BLaER1 (cell line): ENCODE measurements around the gene KMT5C.

Experiments
- H3K27ac ChIP-seq: shearing (Covaris generic); formaldehyde crosslinking; 2 replicates; pipeline ENCODE4 v1.8.1; 2022
- H3K27me3 ChIP-seq: shearing (Covaris generic); formaldehyde crosslinking; 2 replicates; pipeline ENCODE4 v1.8.1; 2022
- H3K36me3 ChIP-seq: shearing (Covaris generic); formaldehyde crosslinking; 2 replicates; pipeline ENCODE4 v1.8.1; 2022
- H3K4me1 ChIP-seq: shearing (Covaris generic); formaldehyde crosslinking; 2 replicates; pipeline ENCODE4 v1.8.1; 2022
- H3K4me2 ChIP-seq: shearing (Covaris generic); formaldehyde crosslinking; 2 replicates; pipeline ENCODE4 v1.8.1; 2022
- H3K4me3 ChIP-seq: shearing (Covaris generic); formaldehyde crosslinking; 2 replicates; pipeline ENCODE4 v1.8.1; 2022
- H3K9ac ChIP-seq: shearing (Covaris generic); formaldehyde crosslinking; 2 replicates; pipeline ENCODE4 v1.8.1; 2022
- H3K9me3 ChIP-seq: shearing (Covaris generic); formaldehyde crosslinking; 2 replicates; pipeline ENCODE4 v1.8.1; 2022
- H4K20me1 ChIP-seq: shearing (Covaris generic); formaldehyde crosslinking; 2 replicates; pipeline ENCODE4 v1.8.1; 2022
- Cebpa-rat ChIP-seq: shearing (Covaris generic); IDR thresholded peaks from 2 replicates; pipeline ENCODE4 v1.8.1; 2022

KMT5C gene

DNA sequence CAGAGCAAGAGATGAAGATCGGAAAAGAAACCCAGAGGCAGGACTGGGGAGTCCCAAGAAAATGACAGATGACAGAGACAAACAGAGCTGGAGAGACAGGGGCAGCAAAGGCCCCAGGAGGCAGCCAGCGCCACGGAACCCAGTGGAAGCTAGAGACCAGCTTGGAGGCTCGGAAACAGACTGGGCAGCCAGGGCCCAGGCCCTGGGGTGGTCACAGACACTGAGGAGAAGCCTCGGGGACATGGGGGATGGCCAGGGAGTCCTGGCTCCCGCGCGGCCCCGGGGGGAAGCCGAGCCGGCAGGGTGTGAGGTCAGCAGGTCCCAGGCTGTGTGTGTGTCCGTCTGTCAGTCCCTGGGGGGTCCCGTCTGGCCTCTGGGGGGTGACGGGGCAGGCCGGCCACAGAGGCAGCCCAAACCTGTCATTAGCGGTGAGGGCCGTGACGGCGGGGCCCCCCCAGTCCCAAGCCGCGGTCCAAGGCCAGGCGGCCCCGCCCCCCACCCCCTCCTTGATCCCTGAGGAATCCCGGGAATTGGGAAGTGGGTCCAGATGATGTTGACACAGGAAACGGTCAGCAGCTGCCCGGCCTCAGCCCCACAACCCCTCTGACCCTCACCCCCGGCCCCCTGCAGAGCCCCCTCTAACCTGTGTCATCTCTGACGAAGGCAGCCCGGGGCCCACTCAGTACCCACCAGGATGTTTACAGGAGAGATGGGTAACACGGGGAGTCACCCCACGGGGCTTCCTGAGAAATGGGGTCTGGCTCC, 34.5 kb downstream of the KMT5C start:
- Histone ChIP-seq H3K9ac (no peak overlapping the region), H3K4me3 (no peak overlapping the region), H3K36me3 (no peaks in the 10 kb centered on the region), H3K4me2 (no peak overlapping the region), H3K27me3 (peaks cover 72% of the 10 kb centered on the region), H3K4me1 (peaks cover 16% of the 10 kb centered on the region), H3K9me3 (no peaks in the 10 kb centered on the region), H3K27ac (no peak overlapping the region), H4K20me1 (peaks cover 24% of the 10 kb centered on the region)
- TF ChIP-seq Cebpa-rat: no peak

DNA sequence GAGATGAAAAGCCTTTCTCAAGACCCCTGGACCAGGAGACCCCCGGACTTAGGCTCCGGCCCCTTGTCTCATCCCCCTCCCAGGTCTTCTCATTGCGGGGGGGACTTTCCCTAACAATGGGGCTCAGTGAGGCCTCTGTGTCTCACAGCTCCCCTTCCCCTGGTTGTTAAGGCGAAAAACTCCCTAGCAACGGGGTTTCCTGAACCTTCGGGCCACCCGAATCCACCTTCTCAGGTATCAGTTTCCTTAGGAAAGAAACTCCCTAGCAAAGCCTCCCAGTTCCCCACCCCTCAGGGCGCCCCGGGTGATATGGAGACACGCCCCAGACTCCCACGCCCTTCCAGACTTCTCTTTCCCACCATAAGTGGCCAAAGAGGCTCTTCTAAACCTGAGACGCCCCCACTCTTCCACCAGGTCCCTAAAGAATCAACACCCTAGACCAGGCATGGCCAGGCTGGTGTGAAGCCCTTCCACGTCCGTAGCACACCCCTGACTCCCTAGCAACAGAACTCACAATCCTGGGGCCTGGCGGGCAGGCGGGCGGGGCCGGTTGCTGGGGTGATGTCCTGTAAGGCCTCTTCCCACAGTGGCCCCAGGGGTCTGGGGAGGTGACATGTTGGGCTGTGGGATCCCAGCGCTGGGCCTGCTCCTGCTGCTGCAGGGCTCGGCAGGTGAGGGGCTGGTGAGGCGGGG, 36.7 kb downstream of the KMT5C start, which contains the start of gene TMEM190:
TMEM190 (plus strand) TSS at position 586 of the 693 bp plus-strand sequence; CDS start at position 614, 28 bp downstream.
- Histone ChIP-seq H3K36me3 (no peaks in the 10 kb centered on the region), H3K4me2 (no peak within 1 kb of the TSS), H3K9ac (no peak within 1 kb of the TSS), H3K27me3 (peaks cover 50% of the 10 kb centered on the region), H3K9me3 (no peaks in the 10 kb centered on the region), H3K4me1 (peaks cover 9% of the 10 kb centered on the region), H4K20me1 (peaks cover 9% of the 10 kb centered on the region; the same call in 1 of the 2 replicates), H3K4me3 (no peak within 1 kb of the TSS), H3K27ac (no peak within 1 kb of the TSS)
- TF ChIP-seq Cebpa-rat: no peak

- Histone ChIP-seq H3K27me3 (peaks cover 39% of the 10 kb centered on the region), H3K4me2 (no peak overlapping the region), H3K4me1 (peaks cover 16% of the 10 kb centered on the region), H3K27ac (no peak overlapping the region), H3K9ac (no peak overlapping the region), H3K4me3 (no peak overlapping the region), H4K20me1 (peaks cover 4% of the 10 kb centered on the region; the same call in 1 of the 2 replicates), H3K36me3 (no peaks in the 10 kb centered on the region), H3K9me3 (no peaks in the 10 kb centered on the region)
- TF ChIP-seq Cebpa-rat: no peak
These were observed 37.9 kb downstream of the KMT5C start for GRCh38 chr19:55377356-55378131.

- no peak for TF ChIP-seq Cebpa-rat
- Histone ChIP-seq H3K9ac (no peak overlapping the region), H3K9me3 (no peaks in the 10 kb centered on the region), H3K27ac (no peak overlapping the region), H4K20me1 (no peaks in the 10 kb centered on the region), H3K4me2 (no peak overlapping the region), H3K4me3 (no peak overlapping the region), H3K4me1 (peaks cover 22% of the 10 kb centered on the region), H3K36me3 (no peaks in the 10 kb centered on the region), H3K27me3 (peaks cover 25% of the 10 kb centered on the region)
These were observed 39.5 kb downstream of the KMT5C start for GRCh38 chr19:55379174-55379573.

- H3K4me2 ChIP-seq: peak overlapping the region; percentile 99
- no peak overlapping the region for H3K27ac ChIP-seq
- H3K9me3 ChIP-seq: no peaks in the 10 kb centered on the region
- H3K4me1 ChIP-seq: peaks cover 33% of the 10 kb centered on the region
- H3K27me3 ChIP-seq: peaks cover 7% of the 10 kb centered on the region
- no peak overlapping the region for H3K9ac ChIP-seq
- H3K36me3 ChIP-seq: peaks cover 7% of the 10 kb centered on the region
- H4K20me1 ChIP-seq: peaks cover 12% of the 10 kb centered on the region
- no peak overlapping the region for H3K4me3 ChIP-seq
- no peak for TF ChIP-seq Cebpa-rat
These were observed 42.3 kb downstream of the KMT5C start for GRCh38 chr19:55382013-55382412.

DNA sequence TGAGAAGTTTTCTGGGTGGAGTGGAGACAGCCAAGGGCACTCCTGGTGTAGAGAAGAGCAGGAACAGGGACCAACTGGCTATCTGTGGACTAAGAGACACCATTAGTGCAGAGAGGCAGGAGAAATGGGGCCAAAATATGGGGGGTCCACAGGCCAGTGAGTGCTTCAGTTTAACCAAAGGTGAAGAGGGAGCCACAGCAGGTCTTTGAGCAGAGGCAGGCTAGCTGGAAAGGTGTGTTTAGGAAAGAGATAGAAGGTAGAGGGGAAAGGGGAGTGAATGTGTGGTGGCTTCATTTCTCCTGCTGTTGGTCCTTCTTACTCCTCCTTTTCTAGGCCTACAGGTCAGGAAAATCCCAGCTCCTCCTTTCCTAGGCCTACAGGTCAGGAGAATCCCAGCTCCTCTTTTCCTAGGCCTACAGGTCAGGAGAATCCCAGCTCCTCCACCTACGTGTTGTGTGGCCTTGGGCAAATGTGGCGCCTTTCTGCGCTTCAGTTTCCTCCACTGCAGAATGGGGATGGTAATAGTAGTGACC, 42.9 kb downstream of the KMT5C start:
- Histone ChIP-seq H3K4me2 (peak overlapping the region; percentile 99), H3K36me3 (peaks cover 13% of the 10 kb centered on the region), H3K4me1 (peaks cover 39% of the 10 kb centered on the region), H3K9me3 (no peaks in the 10 kb centered on the region), H3K9ac (peak overlapping the region; percentile 99), H4K20me1 (peaks cover 18% of the 10 kb centered on the region), H3K27me3 (peaks cover 4% of the 10 kb centered on the region), H3K27ac (peak overlapping the region; percentile 96), H3K4me3 (peak overlapping the region; percentile 92)
- no peak for TF ChIP-seq Cebpa-rat

DNA sequence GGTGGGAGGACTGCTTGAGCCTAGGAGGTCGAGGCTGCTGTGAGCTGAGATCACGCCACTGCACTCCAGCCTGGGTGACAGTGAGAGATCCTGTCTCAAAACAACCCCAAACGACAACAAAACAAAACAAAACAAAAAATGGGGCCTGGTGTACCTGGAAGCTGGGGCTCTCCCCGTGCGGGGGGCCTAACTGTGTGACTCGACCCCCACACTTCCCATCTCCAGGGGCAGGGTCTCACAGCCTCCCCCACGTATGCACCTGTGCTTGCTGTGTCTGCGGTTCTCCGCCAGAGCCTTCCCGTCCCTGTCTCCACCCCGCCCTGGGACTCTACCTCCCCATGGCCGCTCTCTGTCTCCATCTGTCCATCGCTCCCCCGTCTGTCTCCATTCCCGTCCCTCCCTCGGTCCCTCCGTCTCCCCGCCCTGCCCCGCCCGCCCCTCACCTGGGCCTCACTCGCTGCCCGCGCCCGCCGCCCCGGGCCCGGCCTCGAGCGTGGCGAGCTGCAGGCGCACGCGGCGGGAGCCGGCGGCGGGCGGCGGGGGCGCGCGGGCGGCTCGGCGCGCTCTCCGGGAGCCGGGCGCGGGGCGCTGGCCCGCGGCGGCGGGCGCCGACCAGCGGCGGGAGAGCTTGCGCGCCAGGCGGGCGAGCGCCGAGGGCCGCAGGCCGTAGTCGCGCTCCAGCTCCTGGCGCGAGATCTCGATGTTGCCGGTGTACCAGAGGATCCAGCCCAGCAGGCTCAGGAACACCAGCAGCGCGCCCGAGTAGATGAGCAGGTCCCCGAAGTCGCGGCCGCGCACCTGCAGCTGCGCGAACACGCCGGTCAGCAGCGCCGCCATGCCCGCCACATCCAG, 43.8 kb downstream of the KMT5C start:
- Histone ChIP-seq H3K4me2 (peak overlapping the region; percentile 99), H3K9ac (peak overlapping the region; percentile 99), H3K27ac (peak overlapping the region; percentile 96), H3K4me1 (peaks cover 48% of the 10 kb centered on the region), H3K9me3 (no peaks in the 10 kb centered on the region), H3K4me3 (peak overlapping the region; percentile 92), H4K20me1 (peaks cover 27% of the 10 kb centered on the region), H3K36me3 (peaks cover 22% of the 10 kb centered on the region), H3K27me3 (no peaks in the 10 kb centered on the region)
- TF ChIP-seq Cebpa-rat: no peak

DNA sequence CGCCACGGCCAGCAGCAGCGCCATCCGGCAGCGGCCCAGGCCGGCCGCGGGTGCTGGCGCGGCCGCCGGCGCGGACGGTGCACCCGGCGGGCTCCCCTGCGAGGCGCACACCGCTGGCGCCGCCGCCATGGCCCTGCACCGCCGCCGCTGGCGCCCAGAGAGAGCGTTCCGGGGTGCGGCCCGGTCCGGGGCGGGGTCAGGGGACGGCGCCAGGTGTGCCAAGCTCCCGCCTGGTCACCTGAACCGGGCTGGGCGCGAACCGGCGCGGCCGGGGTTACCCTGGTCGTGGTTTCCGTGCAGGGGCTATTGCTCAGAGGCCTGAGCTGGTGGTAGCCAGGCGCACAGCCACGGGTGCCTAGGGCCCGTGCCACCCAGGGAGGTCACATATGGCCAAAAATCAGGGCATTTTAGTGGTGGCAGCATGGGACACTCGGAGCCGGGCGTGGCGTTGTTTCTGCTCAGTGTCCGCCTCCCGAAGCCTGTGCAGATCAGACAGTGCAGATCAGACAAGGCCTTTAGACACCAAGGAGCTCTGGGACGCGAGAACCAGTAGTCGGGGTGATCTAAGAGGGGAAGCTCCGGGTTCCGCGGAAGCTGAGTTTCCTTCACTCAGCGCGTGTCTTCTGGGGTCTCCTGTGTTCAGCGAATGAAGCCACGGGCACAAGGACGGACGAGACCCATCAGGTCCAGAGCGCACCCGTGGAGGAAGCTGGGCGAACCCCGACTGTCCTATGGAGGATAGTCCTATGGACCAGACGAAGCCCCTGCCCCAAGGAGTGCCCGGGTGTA, 44.6 kb downstream of the KMT5C start, which contains the start of gene TMEM238:
TMEM238 (minus strand) TSS at position 162 of the 789 bp plus-strand sequence; CDS start at position 129, 33 bp downstream.
- peaks cover 56% of the 10 kb centered on the region for H3K4me1 ChIP-seq
- H3K27ac ChIP-seq: peak within 1 kb of the TSS; percentile 96
- H3K36me3 ChIP-seq: peaks cover 30% of the 10 kb centered on the region
- H3K9ac ChIP-seq: peak within 1 kb of the TSS; percentile 99
- peak within 1 kb of the TSS; percentile 92 for H3K4me3 ChIP-seq
- no peaks in the 10 kb centered on the region for H3K9me3 ChIP-seq
- TF ChIP-seq Cebpa-rat: no peak
- H3K27me3 ChIP-seq: no peaks in the 10 kb centered on the region
- H3K4me2 ChIP-seq: peak within 1 kb of the TSS; percentile 99
- peaks cover 36% of the 10 kb centered on the region for H4K20me1 ChIP-seq
